Esophagus squamous epithelium (tissue), 4 donors: ENCODE data around the gene KSR2.

ENCODE experiments used
- CTCF ChIP-seq, 6 experiments: fragments of 450-650 bp in 4 of 6; fragments of 200-600 bp in 2 of 6; sonication (generic) in 2 of 6; IDR thresholded peaks; one replicate each; pipeline ENCODE4 v1.5.1; 2016 to 2019; ENCODE audit warnings: antibody characterized with exemption in 6 of 6, mild to moderate bottlenecking in 4 of 6, moderate library complexity in 4 of 6
- POLR2A ChIP-seq, 4 donors: fragments of 450-650 bp; IDR thresholded peaks; one replicate each; pipeline ENCODE4 v1.6.1; 2017; ENCODE audit warnings: antibody characterized with exemption in 4 of 4, mild to moderate bottlenecking in 4 of 4, moderate library complexity in 3 of 4

GRCh38 chr12:117606024-117606423 is 362.8 kb downstream of the KSR2 start:
- TF ChIP-seq CTCF (IDR thresholded peaks at IDR 0.05) (no peak), POLR2A (IDR thresholded peaks at IDR 0.05) (no peak)
